Activated naive CD8-positive, alpha-beta T cell treated with anti-CD3 and anti-CD28 coated beads, Interleukin-2, amount 10 ng/mL, durations not matched to agents 7 days and 5 days (primary cell): ENCODE data around the gene RFX2. TPM values are rescaled to one million over a fixed set of nuclear protein-coding genes. Genes with fewer than 3 reads are reported as not detected.
"Not testable (repeated sequence)": the region's sequence is repeated elsewhere in the genome, so short reads cannot be mapped to it uniquely, and the experiment has no call there.

Experiments
- ATAC-seq: fragments of 150-1000 bp; cut with Tn5 transposase; one replicate; pipeline ENCODE4 v1.10.0; 2021; ENCODE audit warnings: low read depth, moderate library complexity
- POLR2A ChIA-PET: fragments of 350-600 bp; sonication (Branson Sonifier 250); formaldehyde crosslinking; loops from one replicate; lab custom pipeline; 2021; ENCODE audit warnings: antibody characterized with exemption; lab: Charles Lee
- DNase-seq: peaks from one replicate; pipeline ENCODE4 v3.0.0; 2021
- H3K27ac Mint-ChIP-seq: one replicate; pipeline ENCODE4 v1.8.0; 2022; ENCODE audit warnings: mild to moderate bottlenecking, mixed read lengths
- H3K27me3 Mint-ChIP-seq: one replicate; pipeline ENCODE4 v1.8.0; 2022; ENCODE audit warnings: mild to moderate bottlenecking, moderate library complexity, mixed read lengths
- H3K36me3 Mint-ChIP-seq: one replicate; pipeline ENCODE4 v1.8.0; 2021; ENCODE audit warnings: mild to moderate bottlenecking, mixed read lengths
- H3K4me1 Mint-ChIP-seq: one replicate; pipeline ENCODE4 v1.8.0; 2021; ENCODE audit warnings: mixed read lengths
- H3K4me3 Mint-ChIP-seq: one replicate; pipeline ENCODE4 v1.8.0; 2022; ENCODE audit warnings: mild to moderate bottlenecking, moderate library complexity, mixed read lengths
- H3K9me3 Mint-ChIP-seq: one replicate; pipeline ENCODE4 v1.8.0; 2021; ENCODE audit warnings: mixed read lengths
- total RNA-seq, 2 experiments: library from RNA; stranded (reverse); gene quantifications; one replicate each; pipeline ENCODE4 v1.2.3, GENCODE V29; 2021

The RFX2 gene
- total RNA-seq, 2 experiments from 2014 or later: 9.9 to 12.2 TPM

GRCh38 chr19:6014551-6015135 is 95.7 kb downstream of the RFX2 start:
- Mint-ChIP-seq H3K4me1 (peaks cover under 1% of the 10 kb centered on the region), H3K27ac (no peak overlapping the region), H3K36me3 (no peaks in the 10 kb centered on the region), H3K27me3 (no peaks in the 10 kb centered on the region), H3K4me3 (no peak overlapping the region), H3K9me3 (no peaks in the 10 kb centered on the region)
- ATAC-seq (no peak), DNase-seq (no peak)
- POLR2A ChIA-PET: no interaction called here

GRCh38 chr19:6012426-6013170 is 97.7 kb downstream of the RFX2 start:
- Mint-ChIP-seq H3K27ac (no peak overlapping the region), H3K4me3 (no peak overlapping the region), H3K36me3 (no peaks in the 10 kb centered on the region), H3K27me3 (no peaks in the 10 kb centered on the region), H3K9me3 (no peaks in the 10 kb centered on the region), H3K4me1 (no peaks in the 10 kb centered on the region)
- POLR2A ChIA-PET: no interaction called here
- no peak for DNase-seq
- no peak for ATAC-seq

DNA sequence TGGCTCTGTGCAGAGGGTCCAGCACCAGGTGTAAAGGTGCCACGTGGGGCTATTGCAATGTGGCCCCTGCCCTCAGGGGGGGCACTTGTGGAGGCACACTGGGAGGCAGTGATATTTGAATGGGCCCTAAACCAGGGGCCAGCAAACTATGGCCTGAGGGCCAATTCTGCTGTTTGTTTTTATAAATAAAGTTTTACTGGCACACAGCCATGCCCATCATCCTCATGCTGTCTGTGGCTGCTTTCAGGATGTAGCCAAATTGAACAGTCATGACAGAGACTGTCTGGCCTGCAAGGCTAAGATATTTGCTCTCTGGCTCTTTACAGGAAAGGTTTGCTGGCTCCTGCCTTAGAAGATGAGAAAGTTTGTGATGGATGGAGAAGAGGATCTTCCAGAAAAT is 98.5 kb downstream of the RFX2 start:
- H3K4me3 Mint-ChIP-seq: no peak overlapping the region
- peaks cover 3% of the 10 kb centered on the region for H3K4me1 Mint-ChIP-seq
- no peaks in the 10 kb centered on the region for H3K27me3 Mint-ChIP-seq
- H3K9me3 Mint-ChIP-seq: no peaks in the 10 kb centered on the region
- POLR2A ChIA-PET: no interaction called here
- ATAC-seq (no peak), DNase-seq (no peak)
- no peaks in the 10 kb centered on the region for H3K36me3 Mint-ChIP-seq
- no peak overlapping the region for H3K27ac Mint-ChIP-seq

DNA sequence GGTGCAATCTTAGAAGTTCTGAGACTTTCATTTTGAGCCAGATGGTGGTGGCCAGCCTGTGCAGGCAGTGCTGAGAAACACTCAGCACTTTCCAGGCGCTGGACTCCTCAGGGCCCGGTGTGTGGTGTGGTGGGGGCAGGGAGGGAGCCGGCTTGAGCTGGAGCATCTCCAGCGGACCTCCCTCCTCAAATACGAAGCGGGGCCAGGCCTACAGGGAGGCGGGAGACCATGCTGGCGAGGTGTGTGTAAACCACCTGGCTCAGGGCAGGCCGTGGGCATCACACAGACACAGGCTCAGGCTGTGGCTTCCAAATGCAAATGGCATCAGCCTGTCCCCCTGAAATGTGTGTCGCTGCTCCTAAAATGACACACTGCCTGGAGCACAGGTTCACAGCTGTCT is 99.1 kb downstream of the RFX2 start:
- no peak overlapping the region for H3K27ac Mint-ChIP-seq
- DNase-seq (no peak), ATAC-seq (no peak)
- H3K4me3 Mint-ChIP-seq: no peak overlapping the region
- POLR2A ChIA-PET: no interaction called here
- H3K27me3 Mint-ChIP-seq: no peaks in the 10 kb centered on the region
- H3K9me3 Mint-ChIP-seq: no peaks in the 10 kb centered on the region
- peaks cover 3% of the 10 kb centered on the region for H3K4me1 Mint-ChIP-seq
- no peaks in the 10 kb centered on the region for H3K36me3 Mint-ChIP-seq

DNA sequence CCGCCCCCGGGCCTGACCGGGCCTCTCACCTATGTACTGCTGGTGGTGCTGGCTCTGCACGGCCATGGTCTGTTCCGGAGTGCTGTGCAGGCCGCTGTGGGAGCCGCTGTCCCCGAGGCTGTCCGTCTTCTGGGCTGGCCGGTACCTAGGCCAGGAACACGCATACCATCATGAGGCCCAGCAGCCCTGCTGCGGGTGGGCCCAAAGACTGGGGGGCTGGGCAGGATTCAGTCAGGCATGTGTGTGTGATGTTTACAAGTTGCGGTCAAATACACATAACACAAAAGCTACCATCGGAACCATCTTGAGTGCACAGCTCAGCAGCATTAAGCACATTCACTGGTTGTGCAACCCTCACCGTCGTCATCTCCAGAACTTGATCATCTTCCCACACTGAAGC is 100.2 kb downstream of the RFX2 start:
- Mint-ChIP-seq H3K9me3 (no peaks in the 10 kb centered on the region), H3K27me3 (no peaks in the 10 kb centered on the region)

DNA sequence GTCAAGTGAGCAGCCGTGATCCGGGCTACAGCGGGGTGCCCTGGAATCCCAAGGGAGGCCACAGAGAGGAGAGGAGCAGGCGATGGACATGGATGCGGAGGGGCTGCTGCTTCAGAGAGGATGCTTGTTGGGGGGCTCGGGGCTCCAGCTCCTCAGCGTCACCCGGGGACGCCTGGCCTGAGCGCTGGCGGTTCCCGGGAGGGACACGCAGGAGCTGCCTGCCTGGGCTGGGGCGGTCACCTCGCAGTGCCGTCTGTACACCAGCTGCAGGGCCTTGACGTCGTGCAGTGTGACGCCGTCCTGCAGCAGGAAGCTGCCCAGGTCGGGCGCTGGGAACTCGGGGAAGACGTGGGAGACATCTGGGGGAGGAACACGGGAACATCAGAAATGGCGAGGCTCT is 102.4 kb downstream of the RFX2 start:
- H3K27me3 Mint-ChIP-seq: no peaks in the 10 kb centered on the region
- no peak for ATAC-seq
- no peak overlapping the region for H3K27ac Mint-ChIP-seq
- H3K9me3 Mint-ChIP-seq: no peaks in the 10 kb centered on the region
- POLR2A ChIA-PET: interaction anchor here (0.7 kb wide), 1 partner anchor 42 kb away, joined by 4 read pairs; no protein-coding TSS in a partner anchor
- H3K4me3 Mint-ChIP-seq: no peak overlapping the region
- H3K36me3 Mint-ChIP-seq: no peaks in the 10 kb centered on the region
- no peak for DNase-seq
- peaks cover 3% of the 10 kb centered on the region for H3K4me1 Mint-ChIP-seq

More for the DNA sequence above, 100.2 kb downstream of the RFX2 start:
- Mint-ChIP-seq H3K4me1 (peaks cover 3% of the 10 kb centered on the region), H3K4me3 (no peak overlapping the region), H3K27ac (no peak overlapping the region), H3K36me3 (no peaks in the 10 kb centered on the region)
- POLR2A ChIA-PET: no interaction called here
- DNase-seq (no peak), ATAC-seq (no peak)

GRCh38 chr19:6006896-6007295 is 103.4 kb downstream of the RFX2 start:
- H3K36me3 Mint-ChIP-seq: peaks cover 1% of the 10 kb centered on the region
- no peaks in the 10 kb centered on the region for H3K9me3 Mint-ChIP-seq
- no peak overlapping the region for H3K27ac Mint-ChIP-seq
- ATAC-seq: no peak
- POLR2A ChIA-PET: interaction anchor here (0.5 kb wide), 1 partner anchor 380 kb away, joined by 3 read pairs; no protein-coding TSS in a partner anchor
- H3K4me3 Mint-ChIP-seq: no peak overlapping the region
- no peaks in the 10 kb centered on the region for H3K27me3 Mint-ChIP-seq
- DNase-seq: no peak
- H3K4me1 Mint-ChIP-seq: peaks cover 3% of the 10 kb centered on the region

DNA sequence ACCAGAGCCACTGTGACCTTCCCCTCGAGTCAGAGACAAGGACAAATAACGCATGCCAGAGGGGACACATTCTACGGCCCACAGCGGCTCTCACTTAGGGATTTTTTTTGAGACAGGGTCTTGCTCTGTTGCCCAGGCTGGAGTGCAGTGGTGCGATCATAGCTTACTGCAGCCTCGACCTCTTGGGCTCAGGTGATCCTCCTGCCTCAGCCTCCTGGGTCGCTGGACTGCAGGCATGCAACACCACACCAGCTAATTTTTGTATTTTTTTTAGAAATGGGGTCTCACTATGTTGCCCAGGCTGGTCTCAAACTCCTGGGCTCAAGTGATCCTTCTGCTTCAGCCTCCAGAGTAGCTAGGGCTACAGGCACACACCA is 104.2 kb downstream of the RFX2 start:
- POLR2A ChIA-PET, H3K27me3 Mint-ChIP-seq, H3K9me3 Mint-ChIP-seq, H3K4me1 Mint-ChIP-seq, H3K36me3 Mint-ChIP-seq, H3K27ac Mint-ChIP-seq, ATAC-seq, H3K4me3 Mint-ChIP-seq, DNase-seq: not testable (repeated sequence)

- Mint-ChIP-seq H3K36me3 (peaks cover 3% of the 10 kb centered on the region), H3K27me3 (no peaks in the 10 kb centered on the region), H3K4me3 (no peak overlapping the region), H3K4me1 (peaks cover 3% of the 10 kb centered on the region), H3K9me3 (no peaks in the 10 kb centered on the region), H3K27ac (no peak overlapping the region)
- POLR2A ChIA-PET: no interaction called here
- ATAC-seq: no peak
- DNase-seq: no peak
Observed at GRCh38 chr19:6005321-6006069, 104.8 kb downstream of the RFX2 start.

DNA sequence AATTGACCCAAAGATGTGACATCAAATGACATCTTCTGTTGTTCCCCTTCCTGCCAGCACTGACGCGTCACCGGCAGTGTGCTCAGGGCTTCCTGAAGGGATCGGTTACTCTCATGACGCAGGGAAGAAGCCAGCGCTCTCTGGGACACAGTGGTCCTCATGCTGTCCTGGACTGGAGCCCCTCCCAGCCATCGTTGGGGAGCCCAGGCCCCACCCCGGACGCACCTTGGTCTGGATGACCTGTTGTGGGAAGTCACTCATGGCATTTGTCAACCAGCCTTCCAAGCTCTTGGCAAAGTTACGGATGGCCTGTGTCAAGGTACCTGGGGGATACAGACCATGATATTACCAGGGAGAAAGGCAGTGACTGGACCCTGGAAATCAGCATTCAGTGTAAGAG is 106.3 kb downstream of the RFX2 start:
- Mint-ChIP-seq H3K4me1 (peaks cover 3% of the 10 kb centered on the region), H3K27ac (no peak overlapping the region), H3K36me3 (peaks cover 12% of the 10 kb centered on the region), H3K9me3 (no peaks in the 10 kb centered on the region), H3K4me3 (no peak overlapping the region), H3K27me3 (no peaks in the 10 kb centered on the region)
- POLR2A ChIA-PET: no interaction called here
- no peak for DNase-seq
- no peak for ATAC-seq

DNA sequence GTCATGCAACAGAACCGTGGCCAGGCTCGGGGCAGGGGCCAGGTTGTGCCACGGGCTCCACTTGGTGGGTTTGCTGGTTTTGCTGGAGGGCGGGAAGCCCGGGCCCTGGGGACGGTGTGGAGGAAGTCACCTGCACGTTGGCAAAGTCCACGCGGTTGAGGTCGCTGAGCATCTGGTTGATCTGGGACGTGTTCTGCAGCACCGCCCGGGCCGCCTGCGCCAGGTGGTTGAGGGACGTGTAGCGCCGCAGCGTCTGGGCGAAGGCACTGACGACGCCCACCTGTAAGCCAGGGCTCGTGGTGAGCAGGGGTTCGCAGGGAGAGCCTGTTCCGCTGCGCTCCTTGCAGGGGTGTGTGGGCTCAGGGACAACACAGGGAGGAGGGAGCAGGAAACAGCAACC is 107.7 kb downstream of the RFX2 start:
- H3K36me3 Mint-ChIP-seq: peaks cover 12% of the 10 kb centered on the region
- POLR2A ChIA-PET: no interaction called here
- peaks cover 3% of the 10 kb centered on the region for H3K4me1 Mint-ChIP-seq
- DNase-seq: no peak
- no peak overlapping the region for H3K27ac Mint-ChIP-seq
- no peaks in the 10 kb centered on the region for H3K27me3 Mint-ChIP-seq
- no peak overlapping the region for H3K4me3 Mint-ChIP-seq
- no peaks in the 10 kb centered on the region for H3K9me3 Mint-ChIP-seq
- no peak for ATAC-seq

DNA sequence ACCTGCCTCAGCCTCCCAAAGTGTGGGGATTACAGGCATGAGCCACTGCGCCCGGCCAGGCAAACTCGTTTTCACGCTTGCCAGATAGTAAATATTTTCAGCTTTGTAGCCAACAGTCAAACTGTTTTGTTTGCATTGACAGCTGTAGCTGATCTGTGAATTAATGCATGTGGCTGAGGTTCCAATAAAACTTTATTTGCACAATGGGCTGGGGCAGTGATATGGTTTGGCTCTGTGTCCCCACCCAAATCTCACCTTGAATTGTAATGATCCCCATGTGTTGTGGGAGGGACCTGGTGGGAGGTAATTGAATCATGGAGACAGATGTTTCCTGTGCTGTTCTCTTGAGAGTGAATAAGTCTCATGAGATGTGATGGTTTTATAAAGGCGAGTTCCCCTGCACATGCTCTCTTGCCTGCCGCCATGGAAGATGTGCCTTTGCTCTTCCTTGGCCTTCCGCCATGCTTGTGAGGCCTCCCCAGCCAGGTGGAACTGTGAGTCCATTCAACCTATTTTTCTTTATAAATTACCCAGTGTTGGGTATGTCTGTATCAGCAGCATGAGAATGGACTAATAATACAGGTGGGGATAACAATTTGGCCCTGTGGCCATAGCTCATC is 110.0 kb downstream of the RFX2 start:
- no peak overlapping the region for H3K27ac Mint-ChIP-seq

DNA sequence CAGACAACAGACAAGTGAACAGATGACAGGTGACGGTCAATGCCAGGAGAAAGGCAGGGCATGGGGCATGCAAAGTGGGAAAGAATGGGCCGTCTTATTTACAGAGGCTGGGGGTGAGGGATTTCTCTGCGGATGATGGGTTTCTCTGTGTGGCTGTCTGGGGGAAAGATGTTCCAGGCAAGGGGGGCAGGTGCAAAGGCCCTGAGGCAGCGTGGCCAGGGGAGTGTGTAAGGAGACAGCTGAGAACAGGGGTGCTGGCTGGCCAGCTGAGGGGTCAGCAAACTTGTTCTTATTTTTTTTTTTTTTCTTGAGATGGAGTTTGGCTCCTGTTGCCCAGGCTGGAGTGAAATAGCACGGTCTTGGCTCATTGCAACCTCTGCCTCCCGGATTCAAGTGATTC is 110.6 kb downstream of the RFX2 start:
- Mint-ChIP-seq H3K27ac (no peak overlapping the region), H3K4me1 (no peaks in the 10 kb centered on the region), H3K9me3 (no peaks in the 10 kb centered on the region), H3K27me3 (no peaks in the 10 kb centered on the region), H3K4me3 (no peak overlapping the region), H3K36me3 (peaks cover 12% of the 10 kb centered on the region)
- POLR2A ChIA-PET: no interaction called here
- no peak for ATAC-seq
- DNase-seq: no peak

More for the DNA sequence above, 110.0 kb downstream of the RFX2 start:
- no peak for DNase-seq
- peaks cover 12% of the 10 kb centered on the region for H3K36me3 Mint-ChIP-seq
- H3K9me3 Mint-ChIP-seq: no peaks in the 10 kb centered on the region
- no peak overlapping the region for H3K4me3 Mint-ChIP-seq
- no peaks in the 10 kb centered on the region for H3K4me1 Mint-ChIP-seq
- POLR2A ChIA-PET: no interaction called here
- H3K27me3 Mint-ChIP-seq: no peaks in the 10 kb centered on the region
- no peak for ATAC-seq
